EL (cell line): ENCODE results near the gene SLC24A4.

ENCODE experiments used
- DNase-seq: peaks from one replicate; pipeline ENCODE4 v3.0.0-alpha.2; 2016

Gene SLC24A4

DNA sequence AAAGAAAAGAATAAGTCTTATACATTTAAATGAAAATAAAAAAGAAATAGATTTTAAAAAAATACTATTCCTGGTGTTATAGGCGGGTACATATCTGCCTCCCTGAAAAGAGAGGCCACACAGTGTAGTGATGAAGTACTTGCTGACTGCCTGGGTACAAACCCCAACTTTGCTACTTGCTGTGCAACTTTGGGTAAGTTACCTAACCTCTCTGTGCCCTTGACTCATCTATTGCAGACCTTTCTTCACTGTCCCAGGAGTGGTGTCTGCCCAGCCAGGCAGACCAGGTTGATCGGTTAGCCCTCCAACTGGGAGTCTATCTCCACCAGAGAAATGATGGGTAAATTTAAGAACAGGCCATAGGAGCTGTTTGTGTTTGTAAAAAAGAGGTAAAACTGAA, 82.0 kb downstream of the SLC24A4 start:
- DNase-seq = no peak

DNA sequence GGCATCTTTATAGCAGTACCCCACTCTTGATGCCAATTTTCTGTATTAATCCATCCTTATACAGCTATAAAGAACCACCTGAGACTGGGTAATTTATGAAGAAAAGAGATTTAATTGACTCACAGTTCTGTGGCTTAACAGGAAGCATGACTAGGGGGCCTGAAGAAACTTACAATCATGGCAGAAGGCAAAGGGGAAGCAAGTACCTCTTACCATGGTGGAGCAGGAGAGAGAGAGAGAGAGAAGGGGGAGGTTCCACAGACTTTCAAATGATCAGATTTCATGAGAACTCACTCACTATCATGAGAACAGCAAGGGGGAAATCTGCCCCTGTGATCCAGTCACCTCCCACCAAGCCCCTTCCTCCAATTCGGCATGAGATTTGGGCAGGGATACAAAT, 84.4 kb downstream of the SLC24A4 start:
- DNase-seq = no peak

DNA sequence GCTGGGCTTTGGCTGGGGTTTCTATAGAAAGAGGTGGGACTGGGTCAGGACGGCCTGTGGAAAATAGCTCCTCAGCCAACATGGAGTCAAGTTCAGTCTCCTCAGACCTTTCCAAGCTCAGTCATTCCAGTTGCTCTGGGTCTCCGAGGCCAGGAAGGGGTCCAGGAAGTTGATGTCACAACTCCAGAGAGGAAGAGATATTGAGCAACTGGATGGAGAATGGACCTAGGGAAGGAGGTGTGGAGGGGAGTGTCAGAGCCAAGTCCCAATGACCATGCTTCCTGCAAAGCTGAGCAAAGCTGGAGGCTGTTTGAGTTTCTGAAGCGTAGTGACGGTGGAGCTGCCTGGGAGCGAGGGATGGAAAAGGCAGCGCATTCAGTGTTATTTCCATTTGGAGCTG, 86.1 kb downstream of the SLC24A4 start:
- DNase-seq = peak; percentile 35

DNA sequence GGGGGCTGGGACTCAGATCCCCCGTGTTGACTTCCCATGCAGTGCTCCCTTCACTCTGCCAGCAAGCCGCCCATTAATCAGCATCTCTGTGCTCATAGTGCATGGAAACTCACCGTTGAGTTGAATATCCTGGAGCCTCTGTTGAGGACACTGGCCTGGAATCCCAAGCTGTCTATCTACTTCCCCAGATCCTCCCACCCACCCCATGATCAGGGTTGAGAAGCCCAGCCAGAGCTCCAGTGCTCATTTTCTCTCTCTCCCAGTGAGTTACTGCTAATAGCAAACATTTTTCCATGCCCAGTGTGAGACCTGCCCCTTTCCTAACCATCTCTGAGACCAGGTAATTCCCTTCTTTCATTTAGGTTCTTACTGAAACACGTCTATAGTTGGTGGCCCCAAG, 88.2 kb downstream of the SLC24A4 start:
- no peak for DNase-seq

DNA sequence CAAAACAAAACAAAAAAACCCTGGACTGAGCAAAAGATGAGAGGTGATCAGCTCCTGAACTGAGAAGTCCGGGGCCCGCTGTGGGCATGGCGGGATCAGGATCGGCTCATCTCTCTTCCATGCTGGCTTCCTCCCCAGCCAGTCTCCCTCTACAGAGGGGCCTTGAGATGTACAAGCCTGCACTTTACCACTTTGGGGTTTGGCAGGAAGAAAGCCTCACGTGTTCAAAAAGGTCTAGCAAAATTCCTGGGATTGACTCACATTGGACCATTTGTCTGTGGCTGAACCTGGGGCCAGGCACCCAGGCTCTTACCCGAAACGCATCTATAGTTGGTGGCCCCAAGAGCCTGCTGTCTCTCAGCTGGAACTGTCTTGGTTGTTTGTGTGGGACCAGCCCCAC, 89.0 kb downstream of the SLC24A4 start:
- no peak for DNase-seq

DNA sequence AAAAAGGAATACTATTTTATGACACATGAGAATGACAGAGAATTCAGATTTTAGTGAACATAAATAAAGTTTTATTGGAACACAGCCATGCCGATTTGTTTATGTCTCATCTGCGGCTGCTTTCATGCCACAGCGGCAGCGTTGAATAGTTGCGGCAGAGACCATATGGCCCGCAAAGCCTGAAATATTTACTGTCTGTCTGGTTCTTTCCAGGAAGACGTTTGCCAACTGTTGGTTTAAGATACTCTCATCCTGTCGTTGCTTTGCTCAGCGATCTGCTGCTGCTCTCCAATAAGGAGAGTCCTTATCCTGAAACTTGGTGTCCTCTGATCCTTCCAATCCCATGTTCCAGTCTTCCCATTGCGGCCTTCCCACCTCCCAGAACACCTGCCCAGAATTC, 89.9 kb downstream of the SLC24A4 start:
- peak; percentile 33 for DNase-seq

DNA sequence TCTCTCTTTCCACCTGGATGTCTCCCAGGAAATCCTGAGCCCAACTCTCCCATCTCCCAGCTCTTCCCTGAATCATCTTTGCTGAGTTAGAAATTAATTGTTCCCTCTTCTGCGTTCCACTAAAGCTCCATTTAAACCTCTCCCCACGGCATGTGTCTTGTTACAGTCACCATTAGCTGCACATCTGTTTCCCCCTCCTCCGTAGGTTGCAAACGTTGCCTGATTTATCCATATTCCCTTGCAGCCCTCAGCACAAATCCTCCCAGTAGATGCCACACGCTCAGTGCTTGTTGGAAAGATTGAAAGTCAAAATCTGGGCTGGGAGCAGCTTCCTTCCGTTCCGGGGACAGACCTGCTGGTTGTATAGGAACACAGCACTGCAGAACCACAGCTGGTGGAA, 90.4 kb downstream of the SLC24A4 start:
- DNase-seq = no peak

DNA sequence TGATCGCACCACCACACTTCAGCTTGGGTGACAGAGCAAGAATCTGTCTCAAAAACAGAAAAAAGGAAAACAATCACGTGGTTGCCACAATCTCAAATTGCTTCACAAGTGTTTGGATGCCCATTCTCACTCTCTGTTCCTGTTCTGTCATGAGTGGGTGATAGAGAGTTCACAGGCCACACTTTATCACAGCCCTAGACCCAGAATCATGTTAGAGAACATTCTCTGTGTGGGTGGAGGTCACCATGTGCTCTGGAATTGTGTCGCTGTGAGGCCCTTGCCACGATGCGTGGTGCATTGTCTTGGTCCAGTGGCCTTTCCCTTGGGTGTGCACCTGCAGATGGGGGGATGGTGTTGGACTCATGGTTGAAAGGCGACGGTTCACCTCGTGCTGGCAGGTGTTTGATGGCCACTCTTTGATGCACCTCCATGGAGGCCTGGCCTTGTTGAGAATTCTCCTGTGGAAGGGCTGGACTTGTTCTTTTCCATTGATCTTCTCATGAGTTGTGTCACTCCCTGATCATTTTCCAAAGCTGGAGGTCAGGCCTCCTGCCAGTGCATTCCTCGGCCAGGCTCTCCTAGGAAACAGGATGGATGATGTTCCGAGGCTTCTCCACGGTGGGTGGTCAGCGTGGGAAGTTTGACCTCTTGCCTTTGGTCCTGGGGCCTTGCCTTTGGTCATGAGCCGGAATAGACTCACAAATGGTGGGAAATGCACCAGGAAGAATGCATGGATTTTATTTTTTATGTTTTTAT, 91.9 kb downstream of the SLC24A4 start:
- DNase-seq = no peak

DNA sequence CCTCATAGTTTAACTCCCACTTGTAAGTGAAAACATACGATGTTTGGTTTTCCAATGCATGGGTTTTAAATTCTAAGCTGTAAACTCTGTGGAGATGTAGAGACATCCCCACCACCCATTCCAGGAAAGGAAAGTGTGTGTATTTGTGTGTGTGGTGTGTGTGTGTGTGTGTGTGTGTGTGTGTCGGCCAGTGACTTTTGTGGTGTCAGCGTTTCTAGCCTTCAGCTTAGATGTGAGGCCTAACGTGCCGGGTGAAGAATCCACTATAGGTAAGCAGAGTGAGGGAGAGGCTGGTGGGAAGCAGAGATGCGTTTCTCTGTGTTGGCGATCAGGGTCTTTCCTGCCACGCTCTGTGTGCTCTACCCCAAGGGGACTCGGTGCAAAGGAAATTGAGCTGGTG, 93.0 kb downstream of the SLC24A4 start:
- no peak for DNase-seq

DNA sequence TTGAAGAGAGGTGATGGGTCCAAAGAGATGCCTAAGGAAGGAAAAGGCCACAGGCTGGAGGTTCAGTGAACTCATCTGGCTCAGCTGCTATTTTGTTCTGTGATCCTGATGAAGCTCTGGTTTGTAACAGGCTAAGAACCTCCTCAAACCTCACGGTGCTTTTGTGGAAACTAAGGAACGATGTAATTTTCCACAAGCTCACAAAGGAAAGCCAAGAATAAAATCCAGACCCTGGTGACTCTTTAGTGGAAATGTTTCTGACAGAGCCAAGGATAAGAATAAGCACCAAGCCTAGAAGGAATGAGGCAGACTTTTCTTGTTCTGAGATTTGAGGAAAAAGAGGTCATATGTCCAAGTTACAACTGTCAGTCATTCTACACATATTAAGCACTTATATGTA, 93.6 kb downstream of the SLC24A4 start:
- no peak for DNase-seq

DNA sequence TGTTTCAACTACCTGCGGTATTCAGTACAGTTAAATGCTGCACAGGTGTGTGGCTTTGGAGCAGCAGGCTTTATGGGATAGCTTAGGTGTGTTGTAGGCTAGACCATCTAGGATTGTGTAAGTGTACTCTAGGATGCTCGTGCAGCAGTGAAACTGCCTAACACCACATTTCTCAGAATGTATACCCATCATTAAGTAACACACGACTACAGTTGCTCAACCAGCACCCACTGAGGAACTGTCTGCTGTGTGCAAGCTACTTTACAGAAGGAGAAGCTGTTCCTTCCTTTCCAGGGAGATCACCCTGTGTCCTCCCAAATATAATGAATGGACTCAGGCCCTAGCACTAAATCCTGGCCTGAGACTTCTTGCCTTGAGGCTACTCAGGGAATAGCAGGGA, 94.8 kb downstream of the SLC24A4 start:
- no peak for DNase-seq

DNA sequence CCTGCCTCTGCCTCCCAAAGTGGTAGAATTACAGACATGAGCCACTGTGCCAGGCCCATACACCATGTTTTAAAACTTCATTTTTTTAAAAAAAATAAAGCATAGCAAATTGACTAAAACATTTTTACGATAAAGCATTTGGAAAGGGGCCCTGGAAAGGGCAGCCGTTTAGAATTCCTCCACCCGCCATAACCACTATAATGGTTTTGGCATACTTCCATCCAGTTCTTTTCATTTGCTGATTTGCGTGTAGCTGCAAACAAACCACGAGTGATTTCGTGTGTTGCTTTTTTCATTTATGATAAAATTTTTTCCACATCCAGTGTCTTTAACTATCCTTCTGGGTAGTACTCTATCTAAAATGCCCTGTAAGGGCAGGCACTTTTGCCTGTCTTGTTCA, 98.8 kb downstream of the SLC24A4 start:
- peak; percentile 8 for DNase-seq

DNA sequence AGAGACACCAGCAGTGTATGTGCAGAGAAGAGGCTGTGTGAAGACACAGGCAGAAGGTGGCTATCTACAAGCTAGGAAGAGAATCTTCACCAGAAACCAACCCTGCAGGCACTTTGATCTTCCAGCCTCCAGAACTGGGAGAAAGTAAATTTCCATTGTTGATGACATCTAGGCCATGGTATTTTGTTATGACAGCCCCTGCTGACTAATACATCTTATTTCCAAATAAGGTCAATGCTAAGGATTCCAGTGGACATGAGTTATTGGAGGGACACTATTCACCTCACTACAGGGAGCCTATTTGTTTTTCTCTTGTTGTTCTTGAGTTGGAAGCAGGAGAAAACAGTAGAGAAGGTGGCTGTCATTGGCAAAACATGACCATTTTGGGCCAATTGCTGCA, 102.1 kb downstream of the SLC24A4 start:
- peak; percentile 78 for DNase-seq

DNA sequence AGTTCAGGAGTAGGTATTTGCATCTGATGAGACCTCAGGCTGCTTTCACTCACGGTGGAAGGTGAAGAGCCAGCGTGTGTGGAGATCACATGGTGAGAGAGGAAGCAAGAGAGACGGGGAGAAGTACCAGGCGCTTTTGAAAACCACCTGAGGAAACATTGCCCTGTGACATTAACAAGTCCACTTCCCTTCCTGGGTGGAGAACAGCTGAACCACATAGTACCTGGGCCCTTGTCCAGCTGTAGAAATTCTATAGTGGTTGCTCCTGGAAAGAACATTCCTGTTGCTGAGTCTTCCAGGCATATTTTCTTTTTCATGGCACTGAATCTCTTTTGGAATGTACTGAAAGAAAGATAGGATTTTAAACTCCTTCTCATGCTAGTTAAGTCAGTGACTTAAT, 103.3 kb downstream of the SLC24A4 start:
- DNase-seq = peak; percentile 24

DNA sequence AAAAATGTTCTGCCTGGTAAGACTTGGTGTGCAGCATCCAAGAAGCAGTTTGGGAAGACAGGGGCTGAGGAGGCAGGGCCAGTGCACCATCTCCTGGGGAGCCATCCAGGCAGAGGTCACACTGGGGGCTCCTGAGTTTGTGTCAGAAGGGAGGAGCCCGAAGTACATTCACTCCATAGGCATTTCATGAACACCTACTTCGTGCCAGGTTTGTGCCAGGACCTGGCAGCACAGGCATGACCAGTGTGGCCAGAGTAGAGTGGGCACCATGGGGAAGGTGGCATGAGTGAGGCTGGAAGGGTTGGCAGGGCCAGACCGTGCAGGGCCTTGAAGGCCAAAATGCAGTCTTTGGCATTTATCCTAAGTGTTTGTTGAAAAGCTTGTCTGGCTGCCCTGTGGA, 104.1 kb downstream of the SLC24A4 start:
- no peak for DNase-seq

DNA sequence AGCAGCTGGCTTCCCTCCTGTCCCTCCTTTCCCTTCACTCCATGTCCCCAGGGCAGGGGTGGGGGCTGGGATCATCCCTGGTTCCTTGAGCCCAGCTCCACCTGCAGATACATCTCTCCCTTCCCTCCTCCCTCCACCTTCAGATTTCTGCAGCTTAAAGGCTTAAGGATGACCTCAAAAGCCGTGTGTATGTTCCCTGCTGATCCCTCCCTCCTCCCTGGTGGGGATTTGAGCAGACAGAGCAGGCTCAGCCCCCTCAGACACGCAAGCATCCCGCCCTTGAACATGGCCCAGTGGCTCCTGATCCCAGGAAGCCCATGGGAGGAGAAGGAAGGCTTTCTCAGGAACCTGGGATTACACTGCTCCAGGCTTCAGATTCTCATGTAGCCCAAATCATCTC, 107.7 kb downstream of the SLC24A4 start:
- DNase-seq = no peak

DNA sequence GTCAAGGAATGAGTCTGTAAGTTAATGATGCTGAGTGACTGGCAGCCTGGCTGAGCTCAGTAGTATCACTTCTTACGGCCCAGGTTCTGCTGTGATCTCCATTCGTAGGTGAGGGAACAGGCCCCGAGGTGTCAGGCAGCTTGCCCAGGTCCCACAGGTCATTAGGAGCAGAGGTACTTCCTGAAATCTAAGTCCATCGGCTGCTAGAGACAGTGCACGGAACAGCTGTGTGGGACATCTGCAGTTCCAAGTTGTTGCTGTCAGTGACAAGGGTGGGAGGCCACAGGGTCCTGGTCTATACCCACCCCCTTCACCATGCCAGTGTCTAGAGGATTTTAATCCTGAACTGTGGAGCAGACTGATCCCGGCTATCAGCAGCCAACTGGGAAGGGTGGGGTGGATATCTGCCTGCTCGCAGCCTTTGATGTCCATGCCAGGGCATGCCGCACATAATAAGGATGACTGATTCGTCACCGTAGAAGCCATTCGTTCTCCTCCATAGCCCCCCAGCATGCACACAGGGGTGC, 108.3 kb downstream of the SLC24A4 start:
- no peak for DNase-seq

DNA sequence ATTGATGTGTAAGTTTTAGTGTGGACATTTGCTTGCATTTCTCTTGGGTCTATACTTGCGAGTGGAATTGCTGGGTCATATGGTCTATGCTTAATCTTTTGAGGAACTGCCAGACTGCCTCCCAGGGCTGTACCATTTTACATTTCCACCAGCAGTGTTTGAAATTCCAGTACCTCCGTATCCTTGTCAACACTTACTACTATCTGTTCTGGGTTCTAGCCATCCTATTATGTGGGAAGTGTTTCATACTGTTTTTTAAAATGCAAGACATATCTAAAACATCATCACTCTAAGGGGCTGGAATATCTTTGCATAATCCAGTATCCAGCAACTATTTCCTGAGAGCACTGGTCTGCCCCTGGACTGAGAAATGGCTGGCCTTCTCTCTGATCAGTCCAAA, 110.4 kb downstream of the SLC24A4 start:
- DNase-seq = no peak

DNA sequence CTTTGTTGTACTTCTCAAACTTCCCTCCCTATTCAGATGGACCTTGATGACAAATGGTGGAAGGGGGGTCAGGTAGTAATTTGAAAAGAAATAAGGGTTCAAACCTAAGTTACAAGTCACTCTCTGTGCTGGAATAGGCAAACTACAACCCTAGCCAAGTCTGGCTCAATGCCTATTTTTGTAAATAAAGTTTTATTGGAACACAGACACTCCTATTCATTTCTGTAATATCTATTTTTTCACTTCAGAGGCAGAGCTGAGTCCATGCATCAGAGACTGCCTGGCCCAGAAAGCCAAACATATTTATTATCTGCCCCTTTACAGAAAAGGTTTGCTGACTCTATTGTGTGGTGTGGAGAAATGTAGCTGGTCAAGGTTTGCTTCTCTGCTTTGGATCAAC, 112.2 kb downstream of the SLC24A4 start:
- no peak for DNase-seq

DNA sequence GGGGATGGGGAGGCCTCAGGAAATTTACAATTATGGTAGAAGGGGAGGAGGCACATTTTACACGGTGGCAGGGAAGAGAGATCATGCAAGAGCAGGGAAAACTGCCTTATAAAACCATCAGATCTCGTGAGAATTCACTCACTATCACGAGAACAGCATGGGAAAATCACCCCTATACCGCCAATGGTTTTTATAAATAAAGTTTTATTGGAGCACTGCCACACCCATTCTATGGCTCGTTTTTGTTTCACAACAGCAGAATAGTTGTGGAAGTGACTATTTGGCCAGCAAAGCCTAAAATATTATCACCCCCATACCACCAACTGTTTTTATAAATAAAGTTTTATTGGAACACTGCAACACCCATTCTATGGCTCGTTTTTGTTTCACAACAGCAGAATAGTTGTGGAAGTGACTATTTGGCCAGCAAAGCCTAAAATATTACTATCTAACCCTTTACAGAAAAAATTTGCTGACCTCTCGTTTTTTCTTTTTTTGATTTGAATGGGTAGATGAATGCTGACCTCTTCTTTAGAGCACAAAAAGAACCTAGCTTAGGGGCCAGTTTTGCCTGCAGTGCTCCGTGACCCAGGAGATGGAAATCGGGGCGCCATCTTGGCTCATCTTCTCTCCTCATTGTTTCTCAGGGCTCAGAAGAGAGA, 113.3 kb downstream of the SLC24A4 start:
- no peak for DNase-seq

DNA sequence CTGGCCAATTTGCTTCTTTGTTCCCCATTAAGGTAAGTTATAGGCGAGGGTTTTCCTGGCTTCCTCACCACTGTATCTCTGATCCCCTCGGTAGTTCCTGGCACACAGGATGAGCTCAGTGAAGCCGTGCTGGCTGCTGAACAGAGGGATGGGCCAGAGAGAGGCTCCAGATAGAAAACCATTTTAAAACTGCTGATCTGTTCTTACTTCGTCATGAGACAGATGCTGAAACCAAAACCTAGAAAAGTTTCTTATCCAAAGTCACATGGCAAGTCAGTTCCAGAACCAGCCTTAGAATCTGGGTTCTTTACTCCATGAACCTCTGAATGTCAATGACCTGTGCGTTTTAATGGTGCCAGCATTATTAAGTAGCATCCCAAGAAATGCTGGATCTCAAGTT, 114.3 kb downstream of the SLC24A4 start:
- no peak for DNase-seq

DNA sequence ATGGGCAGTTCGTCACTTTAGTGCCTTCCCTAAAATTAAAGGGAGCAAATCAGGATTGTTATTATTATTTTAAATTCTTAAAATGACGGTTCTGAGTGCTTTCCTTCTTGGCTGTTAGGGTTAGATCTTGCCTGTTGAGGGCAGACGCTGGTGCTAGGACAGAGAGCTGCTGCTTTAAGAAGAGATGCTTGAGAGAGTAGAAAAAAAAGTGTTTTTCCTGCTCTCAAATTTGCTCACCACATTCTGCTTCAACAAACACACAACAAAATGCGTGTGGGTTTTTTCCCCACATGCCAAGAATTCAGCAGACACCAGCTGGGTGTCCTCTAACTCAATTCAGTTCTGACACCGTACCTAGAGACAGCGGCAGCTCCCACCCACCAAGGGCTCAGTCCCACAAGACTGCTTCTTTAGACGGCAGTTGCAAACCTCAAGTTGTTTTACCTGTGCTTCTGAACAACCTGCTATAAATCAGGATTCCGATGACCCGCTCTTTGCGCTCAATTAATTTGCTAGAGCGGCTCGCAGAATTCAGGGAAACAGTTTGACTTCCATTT, 114.8 kb downstream of the SLC24A4 start:
- no peak for DNase-seq

DNA sequence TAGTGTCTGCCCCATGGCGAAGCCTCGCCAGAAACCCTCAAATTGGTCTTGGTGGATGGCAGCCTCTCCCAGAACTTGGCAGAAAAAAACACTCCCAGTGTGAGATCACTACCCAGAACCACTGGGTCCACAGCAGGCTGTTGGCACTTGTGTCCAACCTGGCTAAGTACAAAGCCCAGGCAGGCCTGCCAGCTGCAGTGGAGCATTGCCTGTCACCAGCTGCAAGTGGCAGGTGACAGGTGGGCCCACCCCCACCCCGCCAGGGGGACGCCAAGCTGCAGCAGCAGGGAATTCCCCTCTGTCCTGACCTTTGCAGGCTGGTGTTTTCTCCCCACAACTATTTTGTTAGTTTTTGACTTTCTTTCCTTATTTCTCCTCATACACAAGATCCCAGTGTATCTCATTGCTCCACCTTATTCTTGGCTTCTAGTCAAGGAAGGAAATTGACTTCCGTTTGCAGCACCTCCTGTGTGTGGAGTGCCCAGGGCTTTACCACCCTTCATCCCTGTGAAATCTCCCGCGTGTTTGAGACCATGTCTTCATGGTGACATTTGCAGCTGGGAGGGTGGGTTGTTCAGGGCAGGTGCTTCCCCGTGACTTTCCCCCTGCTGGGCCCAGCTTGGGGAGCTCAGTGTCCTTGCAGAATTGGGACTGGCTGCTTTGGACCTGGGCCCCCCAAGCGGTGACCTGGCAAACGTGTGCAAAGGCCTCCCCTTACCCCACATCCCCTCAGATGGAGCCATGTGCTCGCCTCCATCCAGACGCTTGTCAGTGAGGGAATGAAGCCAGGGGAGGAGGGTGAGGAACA, 116.8 kb downstream of the SLC24A4 start:
- DNase-seq = no peak
